Islet precursor cell (in vitro differentiated cells): Measurements from ENCODE around the gene VN1R5.

Experiments
- DNase-seq: peaks from one replicate; pipeline ENCODE4 v3.0.0-alpha.2; 2018

The VN1R5 gene

GRCh38 chr1:247274605-247275256 is 18.9 kb downstream of the VN1R5 start:
- no peak for DNase-seq

- no peak for DNase-seq
Measured at GRCh38 chr1:247277191-247277590, 21.3 kb downstream of the VN1R5 start.

GRCh38 chr1:247281001-247281574 is 25.2 kb downstream of the VN1R5 start:
- no peak for DNase-seq

GRCh38 chr1:247286134-247286670 is 30.3 kb downstream of the VN1R5 start:
- DNase-seq, result no peak

- no peak for DNase-seq
Measured at GRCh38 chr1:247287460-247287859, 31.6 kb downstream of the VN1R5 start.

- peak; percentile 21 for DNase-seq
Measured at GRCh38 chr1:247288341-247288740, 32.5 kb downstream of the VN1R5 start.

- peak; percentile 6 for DNase-seq
Measured at GRCh38 chr1:247289274-247289892, 33.5 kb downstream of the VN1R5 start.

GRCh38 chr1:247290576-247290975 is 34.7 kb downstream of the VN1R5 start:
- DNase-seq, result no peak

- peak; percentile 44 for DNase-seq
Measured at GRCh38 chr1:247291161-247291560, 35.3 kb downstream of the VN1R5 start.

GRCh38 chr1:247291833-247292561 is 36.1 kb downstream of the VN1R5 start:
- DNase-seq, result peak; percentile 47

- peak; percentile 52 for DNase-seq
Measured at GRCh38 chr1:247293047-247293446, 37.2 kb downstream of the VN1R5 start.

GRCh38 chr1:247294282-247294681 is 38.4 kb downstream of the VN1R5 start:
- peak; percentile 52 for DNase-seq

GRCh38 chr1:247295274-247295684 is 39.4 kb downstream of the VN1R5 start:
- DNase-seq, result peak; percentile 48

GRCh38 chr1:247295746-247296145 is 39.9 kb downstream of the VN1R5 start:
- DNase-seq, result peak; percentile 29

- no peak for DNase-seq
Measured at GRCh38 chr1:247296599-247297180, 40.8 kb downstream of the VN1R5 start.

GRCh38 chr1:247297263-247298123 is 41.6 kb downstream of the VN1R5 start:
- no peak for DNase-seq

GRCh38 chr1:247298124-247298481 is 42.2 kb downstream of the VN1R5 start:
- no peak for DNase-seq

GRCh38 chr1:247298701-247299100 is 42.8 kb downstream of the VN1R5 start:
- no peak for DNase-seq

GRCh38 chr1:247299723-247300381 is 44.0 kb downstream of the VN1R5 start:
- DNase-seq, result peak; percentile 37

GRCh38 chr1:247300491-247301175 is 44.8 kb downstream of the VN1R5 start:
- DNase-seq, result peak; percentile 51

- DNase-seq, result peak; percentile 47
Measured at GRCh38 chr1:247301176-247301540, 45.3 kb downstream of the VN1R5 start.
